ENCODE data around the gene MUC20. TPM values are rescaled to one million over a fixed set of nuclear protein-coding genes. Genes with fewer than 3 reads are reported as not detected.
"Not testable (repeated sequence)": the region's sequence is repeated elsewhere in the genome, so short reads cannot be mapped to it uniquely, and the experiment has no call there.

Gene MUC20
- total and polyA plus RNA-seq, 4 donors: 1.1 to 9.7 (median 7.7) TPM

DNA sequence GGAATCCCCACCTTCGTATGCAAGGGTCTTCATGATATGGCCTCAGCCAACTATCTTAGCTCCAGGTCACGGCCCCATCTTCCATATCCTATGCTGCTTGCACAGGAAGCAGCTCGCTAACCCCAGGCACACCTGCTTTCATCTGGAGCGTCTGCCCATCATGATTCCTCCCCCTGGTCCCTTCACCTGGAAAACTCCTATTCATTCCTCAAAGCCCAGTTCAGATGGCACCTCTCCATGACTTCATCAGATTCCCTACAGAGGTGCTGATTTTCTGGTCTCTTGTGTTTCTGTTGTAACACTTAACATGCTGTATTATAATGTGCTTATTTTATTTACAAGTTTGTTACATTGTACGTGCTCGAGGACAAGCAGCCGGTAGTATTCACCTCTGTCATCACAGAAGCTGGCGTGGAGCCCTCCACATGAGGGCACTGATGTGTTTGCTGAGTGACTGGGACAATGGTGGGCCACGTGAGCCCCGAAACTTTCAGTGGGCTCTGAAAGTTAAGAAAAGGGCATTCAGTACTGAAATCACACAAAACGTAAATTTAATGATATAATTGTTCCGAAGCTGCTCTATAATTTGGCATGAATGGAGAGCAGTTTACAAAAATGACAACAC, 16.2 kb downstream of the MUC20 start:
- no peak for DNase-seq (ENCODE audit: low spot score)
- Histone ChIP-seq H3K4me1 (ENCODE audit: control insufficient read depth in 4 of 4, insufficient read depth in 4 of 4, low read length in 3 of 4) (no peaks in the 10 kb centered on the region), H3K9me3 (ENCODE audit: control insufficient read depth in 4 of 4, low read length in 3 of 4) (no peaks in the 10 kb centered on the region), H3K4me3 (ENCODE audit: low read depth in 1 of 3, low read length in 3 of 3) (no peak overlapping the region), H3K9ac (ENCODE audit: low read depth in 1 of 2, low read length in 2 of 2) (no peak overlapping the region), H3K27ac (ENCODE audit: low read depth in 1 of 2, low read length in 2 of 2) (no peak overlapping the region), H3K27me3 (ENCODE audit: control insufficient read depth in 4 of 4, insufficient read depth in 4 of 4, low read length in 3 of 4) (no peaks in the 10 kb centered on the region), H3K36me3 (ENCODE audit: control insufficient read depth in 4 of 4, insufficient read depth in 3 of 4, low read depth in 1 of 4, low read length in 3 of 4) (peaks cover 0 to 27% (median 18%) of the 10 kb centered on the region in 4 donors)
- 94% methylated on average over 12 of the region's 12 CpGs for WGBS
- TF ChIP-seq HNF4A (conservative IDR thresholded peaks at IDR 0.05) (no peak), FOXA1 (IDR thresholded peaks at IDR 0.05) (no peak), FOXA2 (IDR thresholded peaks at IDR 0.05) (no peak), YY1 (IDR thresholded peaks at IDR 0.05) (no peak), JUND (IDR thresholded peaks at IDR 0.05) (no peak), HNF4G (IDR thresholded peaks at IDR 0.05) (no peak), RXRA (IDR thresholded peaks at IDR 0.05) (no peak), TAF1 (conservative IDR thresholded peaks at IDR 0.05) (no peak)
- TF ChIP-seq, protein P1, sequence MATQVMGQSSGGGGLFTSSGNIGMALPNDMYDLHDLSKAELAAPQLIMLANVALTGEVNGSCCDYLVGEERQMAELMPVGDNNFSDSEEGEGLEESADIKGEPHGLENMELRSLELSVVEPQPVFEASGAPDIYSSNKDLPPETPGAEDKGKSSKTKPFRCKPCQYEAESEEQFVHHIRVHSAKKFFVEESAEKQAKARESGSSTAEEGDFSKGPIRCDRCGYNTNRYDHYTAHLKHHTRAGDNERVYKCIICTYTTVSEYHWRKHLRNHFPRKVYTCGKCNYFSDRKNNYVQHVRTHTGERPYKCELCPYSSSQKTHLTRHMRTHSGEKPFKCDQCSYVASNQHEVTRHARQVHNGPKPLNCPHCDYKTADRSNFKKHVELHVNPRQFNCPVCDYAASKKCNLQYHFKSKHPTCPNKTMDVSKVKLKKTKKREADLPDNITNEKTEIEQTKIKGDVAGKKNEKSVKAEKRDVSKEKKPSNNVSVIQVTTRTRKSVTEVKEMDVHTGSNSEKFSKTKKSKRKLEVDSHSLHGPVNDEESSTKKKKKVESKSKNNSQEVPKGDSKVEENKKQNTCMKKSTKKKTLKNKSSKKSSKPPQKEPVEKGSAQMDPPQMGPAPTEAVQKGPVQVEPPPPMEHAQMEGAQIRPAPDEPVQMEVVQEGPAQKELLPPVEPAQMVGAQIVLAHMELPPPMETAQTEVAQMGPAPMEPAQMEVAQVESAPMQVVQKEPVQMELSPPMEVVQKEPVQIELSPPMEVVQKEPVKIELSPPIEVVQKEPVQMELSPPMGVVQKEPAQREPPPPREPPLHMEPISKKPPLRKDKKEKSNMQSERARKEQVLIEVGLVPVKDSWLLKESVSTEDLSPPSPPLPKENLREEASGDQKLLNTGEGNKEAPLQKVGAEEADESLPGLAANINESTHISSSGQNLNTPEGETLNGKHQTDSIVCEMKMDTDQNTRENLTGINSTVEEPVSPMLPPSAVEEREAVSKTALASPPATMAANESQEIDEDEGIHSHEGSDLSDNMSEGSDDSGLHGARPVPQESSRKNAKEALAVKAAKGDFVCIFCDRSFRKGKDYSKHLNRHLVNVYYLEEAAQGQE (IDR thresholded peaks at IDR 0.05): no peak

DNA sequence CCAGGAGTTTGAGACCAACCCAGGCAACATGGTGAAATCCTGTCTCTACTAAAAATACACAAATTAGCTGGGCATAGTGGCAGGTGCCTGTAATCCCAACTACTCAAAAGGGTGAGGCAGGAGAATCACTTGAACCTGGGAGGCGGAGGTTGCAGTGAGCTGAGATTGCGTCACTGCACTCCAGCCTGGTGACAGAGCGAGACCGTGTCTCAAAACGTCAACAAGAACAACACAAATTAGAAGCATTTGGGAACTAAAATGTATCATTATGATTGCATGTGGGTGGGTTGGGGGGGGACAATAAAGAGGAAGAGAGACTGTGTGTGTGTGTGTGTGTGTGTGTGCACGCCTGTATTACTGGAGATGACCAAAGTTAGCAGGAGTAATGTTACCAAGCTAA, 17.0 kb downstream of the MUC20 start:
- not testable (repeated sequence) for H3K4me3 ChIP-seq (ENCODE audit: low read depth in 1 of 3, low read length in 3 of 3); H3K4me1 ChIP-seq (ENCODE audit: control insufficient read depth in 4 of 4, insufficient read depth in 4 of 4, low read length in 3 of 4); H3K27ac ChIP-seq (ENCODE audit: low read depth in 1 of 2, low read length in 2 of 2); DNase-seq (ENCODE audit: low spot score); H3K9me3 ChIP-seq (ENCODE audit: control insufficient read depth in 4 of 4, low read length in 3 of 4); H3K9ac ChIP-seq (ENCODE audit: low read depth in 1 of 2, low read length in 2 of 2); H3K27me3 ChIP-seq (ENCODE audit: control insufficient read depth in 4 of 4, insufficient read depth in 4 of 4, low read length in 3 of 4)
- 82% methylated on average over 6 of the region's 6 CpGs for WGBS
- peaks cover 0 to 23% (median 16%) of the 10 kb centered on the region in 4 donors for H3K36me3 ChIP-seq (ENCODE audit: control insufficient read depth in 4 of 4, insufficient read depth in 3 of 4, low read depth in 1 of 4, low read length in 3 of 4)

DNA sequence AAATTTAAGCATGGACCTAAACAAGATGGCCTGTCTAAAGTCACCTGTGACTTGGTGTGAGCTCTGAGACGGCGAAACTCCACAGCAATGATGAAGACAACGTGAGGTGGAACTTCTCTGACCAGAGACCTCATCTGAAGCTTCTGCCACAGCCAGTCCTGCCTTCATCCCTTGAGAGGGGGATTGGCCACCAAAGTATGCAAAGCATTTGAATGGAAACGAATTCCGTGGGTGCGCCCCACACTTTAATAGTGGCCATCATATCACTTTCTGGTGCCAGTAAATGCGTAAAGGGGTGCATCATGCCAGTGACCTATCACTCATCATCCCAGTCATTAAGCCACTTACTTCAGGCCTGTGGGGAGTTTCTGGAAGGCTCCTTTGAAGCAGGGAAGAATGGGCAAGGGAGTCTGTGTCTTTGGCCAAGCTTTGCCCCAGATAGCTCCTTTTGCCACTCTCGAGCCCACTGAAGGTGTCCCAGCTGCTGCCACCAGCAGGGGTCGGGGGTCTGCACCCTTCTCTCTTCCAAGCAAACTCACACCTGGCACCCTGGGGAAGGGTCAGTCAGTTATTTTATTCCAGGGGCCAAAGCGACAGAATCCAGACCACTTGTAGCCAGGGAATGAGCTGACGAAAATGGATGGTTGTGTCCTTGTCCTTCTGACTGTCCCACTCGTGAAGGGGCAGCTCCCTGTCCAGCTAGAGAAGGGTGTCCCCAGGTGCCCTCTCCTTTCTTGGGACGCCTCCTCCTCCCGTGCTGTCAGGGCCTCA, 17.7 kb downstream of the MUC20 start:
- no peak overlapping the region for H3K4me3 ChIP-seq (ENCODE audit: low read depth in 1 of 3, low read length in 3 of 3)
- no peaks in the 10 kb centered on the region for H3K27me3 ChIP-seq (ENCODE audit: control insufficient read depth in 4 of 4, insufficient read depth in 4 of 4, low read length in 3 of 4)
- H3K36me3 ChIP-seq (ENCODE audit: control insufficient read depth in 4 of 4, insufficient read depth in 3 of 4, low read depth in 1 of 4, low read length in 3 of 4): peaks cover 0 to 18% (median 12%) of the 10 kb centered on the region in 4 donors
- 94% methylated on average over 14 of the region's 14 CpGs for WGBS
- no peak overlapping the region for H3K9ac ChIP-seq (ENCODE audit: low read depth in 1 of 2, low read length in 2 of 2)
- no peak overlapping the region for H3K27ac ChIP-seq (ENCODE audit: low read depth in 1 of 2, low read length in 2 of 2)
- H3K9me3 ChIP-seq (ENCODE audit: control insufficient read depth in 4 of 4, low read length in 3 of 4): no peaks in the 10 kb centered on the region
- no peak for DNase-seq (ENCODE audit: low spot score)
- H3K4me1 ChIP-seq (ENCODE audit: control insufficient read depth in 4 of 4, insufficient read depth in 4 of 4, low read length in 3 of 4): no peaks in the 10 kb centered on the region
- TF ChIP-seq, protein P2, sequence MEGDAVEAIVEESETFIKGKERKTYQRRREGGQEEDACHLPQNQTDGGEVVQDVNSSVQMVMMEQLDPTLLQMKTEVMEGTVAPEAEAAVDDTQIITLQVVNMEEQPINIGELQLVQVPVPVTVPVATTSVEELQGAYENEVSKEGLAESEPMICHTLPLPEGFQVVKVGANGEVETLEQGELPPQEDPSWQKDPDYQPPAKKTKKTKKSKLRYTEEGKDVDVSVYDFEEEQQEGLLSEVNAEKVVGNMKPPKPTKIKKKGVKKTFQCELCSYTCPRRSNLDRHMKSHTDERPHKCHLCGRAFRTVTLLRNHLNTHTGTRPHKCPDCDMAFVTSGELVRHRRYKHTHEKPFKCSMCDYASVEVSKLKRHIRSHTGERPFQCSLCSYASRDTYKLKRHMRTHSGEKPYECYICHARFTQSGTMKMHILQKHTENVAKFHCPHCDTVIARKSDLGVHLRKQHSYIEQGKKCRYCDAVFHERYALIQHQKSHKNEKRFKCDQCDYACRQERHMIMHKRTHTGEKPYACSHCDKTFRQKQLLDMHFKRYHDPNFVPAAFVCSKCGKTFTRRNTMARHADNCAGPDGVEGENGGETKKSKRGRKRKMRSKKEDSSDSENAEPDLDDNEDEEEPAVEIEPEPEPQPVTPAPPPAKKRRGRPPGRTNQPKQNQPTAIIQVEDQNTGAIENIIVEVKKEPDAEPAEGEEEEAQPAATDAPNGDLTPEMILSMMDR (IDR thresholded peaks at IDR 0.05; ENCODE audit: low read depth, low read length, missing input control): no peak
- TF ChIP-seq GABPA (IDR thresholded peaks at IDR 0.05 in 1 of 2, conservative IDR thresholded peaks at IDR 0.05 in 1 of 2) (no peak), TAF1 (conservative IDR thresholded peaks at IDR 0.05) (no peak), HNF4A (conservative IDR thresholded peaks at IDR 0.05) (no peak), FOXA2 (IDR thresholded peaks at IDR 0.05) (no peak), SP1 (IDR thresholded peaks at IDR 0.05) (no peak), NR2F2 (IDR thresholded peaks at IDR 0.05) (no peak), EGR1 (IDR thresholded peaks at IDR 0.05; ENCODE audit: low read depth in 2 of 2) (no peak), YY1 (IDR thresholded peaks at IDR 0.05) (no peak), RXRA (IDR thresholded peaks at IDR 0.05) (no peak), RAD21 (IDR thresholded peaks at IDR 0.05) (no peak)
- TF ChIP-seq, protein P3, sequence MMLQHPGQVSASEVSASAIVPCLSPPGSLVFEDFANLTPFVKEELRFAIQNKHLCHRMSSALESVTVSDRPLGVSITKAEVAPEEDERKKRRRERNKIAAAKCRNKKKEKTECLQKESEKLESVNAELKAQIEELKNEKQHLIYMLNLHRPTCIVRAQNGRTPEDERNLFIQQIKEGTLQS (IDR thresholded peaks at IDR 0.05): no peak
- TF ChIP-seq, protein P1 (IDR thresholded peaks at IDR 0.05): no peak
